ENCODE results near the gene RFX7.

The RFX7 gene

DNA sequence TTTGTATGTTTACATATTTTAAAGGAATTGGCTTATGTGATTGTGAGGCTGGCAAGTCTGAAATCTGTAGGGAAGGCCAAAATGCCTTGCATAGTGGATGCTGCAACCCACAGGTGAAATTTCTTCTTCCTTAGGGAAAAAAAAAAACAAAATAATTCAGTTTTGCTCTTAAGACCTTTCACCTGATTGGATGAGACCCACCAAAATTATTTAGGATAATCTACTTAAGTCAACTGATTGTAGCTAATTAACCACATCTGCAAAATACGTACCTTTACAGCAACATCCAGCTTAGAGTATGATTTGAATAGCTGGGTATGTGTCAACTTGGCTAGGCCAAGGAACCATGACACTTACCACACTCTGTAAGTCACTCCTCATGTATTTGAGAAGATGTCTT, 6.9 kb upstream of the RFX7 start:
- Histone ChIP-seq H3K4me3 (ENCODE audit: low read depth, low read length, poor library complexity, severe bottlenecking) (no peak overlapping the region), H3K79me2 (ENCODE audit: insufficient read depth, low read length) (no peaks in the 10 kb centered on the region), H3F3A (ENCODE audit: insufficient read depth, low read length) (no peaks in the 10 kb centered on the region; the same call in 1 of the 2 replicates), H3K27ac (ENCODE audit: low read depth, low read length, poor library complexity, severe bottlenecking) (no peak overlapping the region), H3K27me3 (ENCODE audit: insufficient read depth, low read length) (no peaks in the 10 kb centered on the region), H3K4me2 (ENCODE audit: low read length) (no peak overlapping the region), H3K9me3 (ENCODE audit: low read length) (no peaks in the 10 kb centered on the region), H3K4me1 (ENCODE audit: insufficient read depth, low read length, severe bottlenecking) (peaks cover 3% of the 10 kb centered on the region), H4K20me1 (ENCODE audit: insufficient read depth, low read length) (no peaks in the 10 kb centered on the region), H3K9ac (ENCODE audit: low read length) (no peak overlapping the region), H3K36me3 (ENCODE audit: insufficient read depth, low read length) (no peaks in the 10 kb centered on the region), H2AFZ (ENCODE audit: low read length) (no peak overlapping the region), H3K9me2 (ENCODE audit: low read depth, low read length) (no peaks in the 10 kb centered on the region)
- TF ChIP-seq, protein P1, sequence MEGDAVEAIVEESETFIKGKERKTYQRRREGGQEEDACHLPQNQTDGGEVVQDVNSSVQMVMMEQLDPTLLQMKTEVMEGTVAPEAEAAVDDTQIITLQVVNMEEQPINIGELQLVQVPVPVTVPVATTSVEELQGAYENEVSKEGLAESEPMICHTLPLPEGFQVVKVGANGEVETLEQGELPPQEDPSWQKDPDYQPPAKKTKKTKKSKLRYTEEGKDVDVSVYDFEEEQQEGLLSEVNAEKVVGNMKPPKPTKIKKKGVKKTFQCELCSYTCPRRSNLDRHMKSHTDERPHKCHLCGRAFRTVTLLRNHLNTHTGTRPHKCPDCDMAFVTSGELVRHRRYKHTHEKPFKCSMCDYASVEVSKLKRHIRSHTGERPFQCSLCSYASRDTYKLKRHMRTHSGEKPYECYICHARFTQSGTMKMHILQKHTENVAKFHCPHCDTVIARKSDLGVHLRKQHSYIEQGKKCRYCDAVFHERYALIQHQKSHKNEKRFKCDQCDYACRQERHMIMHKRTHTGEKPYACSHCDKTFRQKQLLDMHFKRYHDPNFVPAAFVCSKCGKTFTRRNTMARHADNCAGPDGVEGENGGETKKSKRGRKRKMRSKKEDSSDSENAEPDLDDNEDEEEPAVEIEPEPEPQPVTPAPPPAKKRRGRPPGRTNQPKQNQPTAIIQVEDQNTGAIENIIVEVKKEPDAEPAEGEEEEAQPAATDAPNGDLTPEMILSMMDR (IDR thresholded peaks at IDR 0.05; ENCODE audit: low read length), result no peak
- TF ChIP-seq EZH2 (IDR thresholded peaks at IDR 0.05; ENCODE audit: borderline replicate concordance, low read length), result no peak

DNA sequence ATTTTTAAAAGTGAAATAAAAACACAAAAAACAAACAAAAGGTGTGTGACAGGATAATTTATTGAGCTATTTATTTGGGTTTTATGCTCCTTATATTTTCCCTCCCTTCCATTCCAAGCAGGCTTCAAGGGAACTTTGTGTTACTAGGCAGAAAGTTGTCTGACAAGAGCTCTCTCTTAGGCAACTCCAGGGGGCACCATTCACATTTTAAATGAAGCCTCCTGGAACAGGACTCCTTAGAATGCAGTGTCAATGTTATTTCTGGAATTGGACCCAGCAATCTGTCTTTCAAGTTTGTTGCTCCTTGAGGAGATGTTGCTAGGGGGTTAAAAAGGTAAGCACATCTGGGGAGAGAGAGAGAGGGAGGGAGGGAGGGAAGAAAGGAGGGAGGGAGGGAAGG, 5.4 kb upstream of the RFX7 start:
- no peak overlapping the region for H3K27ac ChIP-seq (ENCODE audit: low read depth, low read length, poor library complexity, severe bottlenecking)
- H4K20me1 ChIP-seq (ENCODE audit: insufficient read depth, low read length), result no peaks in the 10 kb centered on the region
- no peak overlapping the region for H3K4me3 ChIP-seq (ENCODE audit: low read depth, low read length, poor library complexity, severe bottlenecking)
- TF ChIP-seq EZH2 (IDR thresholded peaks at IDR 0.05; ENCODE audit: borderline replicate concordance, low read length), result no peak
- TF ChIP-seq, protein P1 (IDR thresholded peaks at IDR 0.05; ENCODE audit: low read length), result peak; percentile 43; the same call in 1 of the 2 replicates
- H3K79me2 ChIP-seq (ENCODE audit: insufficient read depth, low read length), result peaks cover 2% of the 10 kb centered on the region; the same call in 1 of the 2 replicates
- no peaks in the 10 kb centered on the region; the same call in 1 of the 2 replicates for H3F3A ChIP-seq (ENCODE audit: insufficient read depth, low read length)
- no peak overlapping the region for H3K4me2 ChIP-seq (ENCODE audit: low read length)
- H3K27me3 ChIP-seq (ENCODE audit: insufficient read depth, low read length), result no peaks in the 10 kb centered on the region
- peaks cover 17% of the 10 kb centered on the region for H3K4me1 ChIP-seq (ENCODE audit: insufficient read depth, low read length, severe bottlenecking)
- H3K9me3 ChIP-seq (ENCODE audit: low read length), result no peaks in the 10 kb centered on the region
- no peak overlapping the region for H3K9ac ChIP-seq (ENCODE audit: low read length)
- H3K9me2 ChIP-seq (ENCODE audit: low read depth, low read length), result no peaks in the 10 kb centered on the region
- no peaks in the 10 kb centered on the region for H3K36me3 ChIP-seq (ENCODE audit: insufficient read depth, low read length)
- H2AFZ ChIP-seq (ENCODE audit: low read length), result no peak overlapping the region

DNA sequence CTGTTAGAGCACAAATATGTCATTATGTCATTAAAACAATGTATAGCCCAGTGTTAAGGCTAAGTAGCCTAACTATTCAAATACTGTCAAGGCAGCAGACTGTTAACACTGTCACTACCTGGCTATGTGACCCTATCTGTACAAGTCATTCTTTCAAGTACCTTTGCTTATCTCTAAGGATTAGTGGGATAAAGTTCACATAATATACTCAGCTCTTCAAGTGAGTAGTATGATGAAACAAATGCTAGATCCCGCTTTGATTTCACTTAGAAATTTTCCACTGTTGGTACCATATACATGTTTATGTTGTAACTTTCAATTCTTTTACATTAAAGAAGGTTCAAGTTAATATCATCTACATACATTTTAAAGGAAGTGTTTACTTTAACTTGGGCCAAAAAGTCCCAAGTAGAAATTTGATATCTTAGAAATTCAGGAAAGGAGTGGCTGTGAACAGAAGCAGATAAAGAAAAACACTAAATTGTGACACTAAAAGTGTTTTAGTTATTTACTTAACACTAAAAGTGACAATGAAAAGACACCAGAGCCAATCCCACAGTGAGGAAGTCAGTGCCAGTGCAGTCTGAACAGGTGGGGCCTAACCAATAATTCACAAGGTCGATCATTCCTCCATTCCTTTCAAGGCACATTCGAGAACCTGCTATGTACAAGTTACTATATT, 4.8 kb upstream of the RFX7 start:
- peaks cover 18% of the 10 kb centered on the region for H3K4me1 ChIP-seq (ENCODE audit: insufficient read depth, low read length, severe bottlenecking)
- H3K36me3 ChIP-seq (ENCODE audit: insufficient read depth, low read length), result no peaks in the 10 kb centered on the region
- H3K9me2 ChIP-seq (ENCODE audit: low read depth, low read length), result no peaks in the 10 kb centered on the region
- no peak overlapping the region for H3K27ac ChIP-seq (ENCODE audit: low read depth, low read length, poor library complexity, severe bottlenecking)
- no peaks in the 10 kb centered on the region; the same call in 1 of the 2 replicates for H3F3A ChIP-seq (ENCODE audit: insufficient read depth, low read length)
- H3K27me3 ChIP-seq (ENCODE audit: insufficient read depth, low read length), result no peaks in the 10 kb centered on the region
- no peak overlapping the region for H3K4me3 ChIP-seq (ENCODE audit: low read depth, low read length, poor library complexity, severe bottlenecking)
- H3K79me2 ChIP-seq (ENCODE audit: insufficient read depth, low read length), result peaks cover 4% of the 10 kb centered on the region; the same call in 1 of the 2 replicates
- H3K4me2 ChIP-seq (ENCODE audit: low read length), result no peak overlapping the region
- H2AFZ ChIP-seq (ENCODE audit: low read length), result no peak overlapping the region
- TF ChIP-seq, protein P1 (IDR thresholded peaks at IDR 0.05; ENCODE audit: low read length), result no peak
- no peak for TF ChIP-seq EZH2 (IDR thresholded peaks at IDR 0.05; ENCODE audit: borderline replicate concordance, low read length)
- H4K20me1 ChIP-seq (ENCODE audit: insufficient read depth, low read length), result no peaks in the 10 kb centered on the region
- H3K9ac ChIP-seq (ENCODE audit: low read length), result no peak overlapping the region
- no peaks in the 10 kb centered on the region for H3K9me3 ChIP-seq (ENCODE audit: low read length)
